Osteocyte (in vitro differentiated cells): ENCODE data around the gene GOLPH3. TPM values are rescaled to one million over a fixed set of nuclear protein-coding genes. Genes with fewer than 3 reads are reported as not detected.

Experiments
- DNase-seq: peaks from one replicate; pipeline ENCODE4 v3.0.0; 2021; ENCODE audit warnings: mixed read lengths; ENCODE audit not compliant: unreplicated experiment; ENCODE audit errors: extremely low spot score
- H3K27ac Mint-ChIP-seq: one replicate; pipeline ENCODE4 v1.8.0; 2021; ENCODE audit warnings: mild to moderate bottlenecking, mixed read lengths; ENCODE audit not compliant: unreplicated experiment
- H3K27me3 Mint-ChIP-seq: one replicate; pipeline ENCODE4 v1.8.0; 2021; ENCODE audit warnings: mixed read lengths; ENCODE audit not compliant: unreplicated experiment
- H3K36me3 Mint-ChIP-seq: one replicate; pipeline ENCODE4 v1.8.0; 2021; ENCODE audit warnings: mixed read lengths; ENCODE audit not compliant: unreplicated experiment
- H3K4me1 Mint-ChIP-seq: one replicate; pipeline ENCODE4 v1.8.0; 2021; ENCODE audit warnings: mixed read lengths; ENCODE audit not compliant: unreplicated experiment
- H3K4me3 Mint-ChIP-seq: one replicate; pipeline ENCODE4 v1.8.0; 2021; ENCODE audit warnings: mild to moderate bottlenecking, moderate library complexity, mixed read lengths; ENCODE audit not compliant: unreplicated experiment
- H3K9me3 Mint-ChIP-seq: one replicate; pipeline ENCODE4 v1.8.0; 2021; ENCODE audit warnings: mixed read lengths; ENCODE audit not compliant: unreplicated experiment
- total RNA-seq: library from RNA; stranded (reverse); gene quantifications from 2 replicates; pipeline ENCODE4 v1.2.1, GENCODE V29; 2021
- TF ChIP-seq, protein P1 (sequence below): fragments of 200-600 bp; sonication (generic); IDR thresholded peaks from 2 replicates; pipeline ENCODE4 v1.5.0; 2021; ENCODE audit warnings: antibody characterized with exemption, mild to moderate bottlenecking, moderate library complexity

The GOLPH3 gene
- total RNA-seq, 1 donor from 2014 or later, result 91.2 TPM

DNA sequence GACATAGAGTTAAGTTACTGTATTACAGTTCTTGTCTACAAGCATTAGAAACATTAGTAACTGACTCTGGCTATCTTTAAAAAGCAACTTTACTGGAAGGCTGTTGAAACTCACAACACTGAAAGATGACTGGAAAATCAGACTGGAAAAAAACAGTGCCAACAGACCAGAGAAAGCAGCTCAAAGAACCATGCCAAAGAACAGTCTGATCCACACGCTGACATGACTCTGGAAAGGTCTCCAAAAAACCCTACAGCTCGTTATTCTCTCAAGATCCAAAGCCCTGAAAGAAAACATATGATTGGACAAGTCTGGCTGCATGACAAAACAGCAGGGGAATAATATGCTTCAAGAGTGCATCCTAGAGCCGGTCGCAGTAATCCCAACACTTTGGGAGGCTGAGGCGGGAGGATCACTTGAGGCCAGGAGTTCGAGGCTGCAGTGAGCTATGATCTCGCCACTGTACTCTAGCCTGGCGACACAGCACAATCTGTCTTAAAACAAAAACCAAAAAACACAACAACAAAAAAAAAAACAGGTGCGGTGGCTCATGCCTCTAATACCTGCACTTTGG lies 5.6 kb downstream of the GOLPH3 start:
- DNase-seq, result no peak
- no peaks in the 10 kb centered on the region for H3K9me3 Mint-ChIP-seq
- no peak overlapping the region for H3K4me3 Mint-ChIP-seq
- TF ChIP-seq, protein P1, sequence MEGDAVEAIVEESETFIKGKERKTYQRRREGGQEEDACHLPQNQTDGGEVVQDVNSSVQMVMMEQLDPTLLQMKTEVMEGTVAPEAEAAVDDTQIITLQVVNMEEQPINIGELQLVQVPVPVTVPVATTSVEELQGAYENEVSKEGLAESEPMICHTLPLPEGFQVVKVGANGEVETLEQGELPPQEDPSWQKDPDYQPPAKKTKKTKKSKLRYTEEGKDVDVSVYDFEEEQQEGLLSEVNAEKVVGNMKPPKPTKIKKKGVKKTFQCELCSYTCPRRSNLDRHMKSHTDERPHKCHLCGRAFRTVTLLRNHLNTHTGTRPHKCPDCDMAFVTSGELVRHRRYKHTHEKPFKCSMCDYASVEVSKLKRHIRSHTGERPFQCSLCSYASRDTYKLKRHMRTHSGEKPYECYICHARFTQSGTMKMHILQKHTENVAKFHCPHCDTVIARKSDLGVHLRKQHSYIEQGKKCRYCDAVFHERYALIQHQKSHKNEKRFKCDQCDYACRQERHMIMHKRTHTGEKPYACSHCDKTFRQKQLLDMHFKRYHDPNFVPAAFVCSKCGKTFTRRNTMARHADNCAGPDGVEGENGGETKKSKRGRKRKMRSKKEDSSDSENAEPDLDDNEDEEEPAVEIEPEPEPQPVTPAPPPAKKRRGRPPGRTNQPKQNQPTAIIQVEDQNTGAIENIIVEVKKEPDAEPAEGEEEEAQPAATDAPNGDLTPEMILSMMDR, result no peak
- peaks cover 31% of the 10 kb centered on the region for H3K36me3 Mint-ChIP-seq
- no peaks in the 10 kb centered on the region for H3K27me3 Mint-ChIP-seq
- H3K27ac Mint-ChIP-seq, result no peak overlapping the region
- peaks cover 54% of the 10 kb centered on the region for H3K4me1 Mint-ChIP-seq

DNA sequence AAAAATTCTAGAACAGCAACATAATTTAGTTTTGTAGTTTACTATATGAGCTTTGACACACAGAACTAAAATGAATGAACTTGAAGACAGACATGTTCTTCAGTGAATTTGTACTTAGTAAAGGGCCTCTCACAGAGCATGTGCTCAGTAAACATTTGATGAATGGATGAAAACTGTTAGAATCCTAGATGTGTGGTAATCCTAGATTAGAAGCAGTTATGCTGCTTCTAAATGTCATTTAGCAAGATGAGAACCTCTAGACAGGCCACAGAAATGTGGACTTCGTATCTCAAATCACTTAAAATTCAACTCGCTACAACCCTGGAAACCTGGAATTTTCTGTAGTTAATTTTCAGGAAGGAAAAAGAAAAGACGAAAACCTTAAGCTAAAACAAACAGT lies 8.5 kb downstream of the GOLPH3 start:
- TF ChIP-seq, protein P1, result no peak
- DNase-seq, result no peak
- Mint-ChIP-seq H3K4me1 (peaks cover 35% of the 10 kb centered on the region), H3K9me3 (no peaks in the 10 kb centered on the region), H3K27me3 (no peaks in the 10 kb centered on the region), H3K4me3 (no peak overlapping the region), H3K36me3 (peaks cover 29% of the 10 kb centered on the region), H3K27ac (peak overlapping the region; percentile 14)

DNA sequence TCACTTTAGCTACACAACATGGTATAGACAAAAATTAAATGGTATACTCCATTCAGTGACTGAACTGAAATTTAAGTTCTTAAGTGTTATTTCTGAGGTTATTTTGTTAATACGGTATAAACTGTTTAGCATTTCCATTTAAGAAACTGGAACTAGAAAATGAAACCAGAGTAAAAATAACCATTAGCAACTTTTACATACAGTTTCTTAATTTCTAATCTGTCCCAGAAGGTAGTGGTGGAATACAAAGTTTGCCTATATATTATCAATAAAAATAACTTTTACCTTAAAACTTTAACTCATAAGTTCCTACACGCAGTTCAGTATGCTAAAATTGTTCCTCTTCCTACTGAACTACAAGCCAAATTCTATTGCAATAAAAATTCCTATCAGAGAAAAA lies 10.3 kb downstream of the GOLPH3 start:
- TF ChIP-seq, protein P1, result no peak
- Mint-ChIP-seq H3K27me3 (no peaks in the 10 kb centered on the region), H3K27ac (peak overlapping the region; percentile 56), H3K4me3 (no peak overlapping the region), H3K36me3 (peaks cover 16% of the 10 kb centered on the region), H3K9me3 (no peaks in the 10 kb centered on the region), H3K4me1 (peaks cover 19% of the 10 kb centered on the region)
- DNase-seq, result no peak

DNA sequence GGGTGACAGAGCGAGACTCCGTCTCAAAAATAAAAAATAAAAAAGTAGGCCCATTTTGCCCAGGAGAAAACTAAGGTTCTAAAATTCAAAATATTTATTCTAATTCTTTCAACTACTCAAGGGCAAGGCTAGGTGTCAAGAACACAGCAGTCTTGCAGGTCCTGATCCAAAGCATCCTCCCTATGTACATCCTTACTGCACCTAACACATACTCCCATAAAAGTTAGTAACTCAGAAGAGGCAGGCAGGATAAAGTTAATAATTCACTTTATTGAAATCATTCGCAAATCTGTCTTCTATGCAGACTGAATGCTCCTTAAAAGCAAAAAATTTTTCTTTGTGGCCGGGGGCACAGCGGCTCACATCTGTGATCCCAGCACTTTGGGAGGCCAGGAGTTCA lies 11.1 kb downstream of the GOLPH3 start:
- no peak for DNase-seq
- Mint-ChIP-seq H3K4me1 (peaks cover 12% of the 10 kb centered on the region), H3K4me3 (no peak overlapping the region), H3K36me3 (peaks cover 9% of the 10 kb centered on the region), H3K9me3 (no peaks in the 10 kb centered on the region), H3K27ac (no peak overlapping the region), H3K27me3 (no peaks in the 10 kb centered on the region)
- TF ChIP-seq, protein P1, result no peak

DNA sequence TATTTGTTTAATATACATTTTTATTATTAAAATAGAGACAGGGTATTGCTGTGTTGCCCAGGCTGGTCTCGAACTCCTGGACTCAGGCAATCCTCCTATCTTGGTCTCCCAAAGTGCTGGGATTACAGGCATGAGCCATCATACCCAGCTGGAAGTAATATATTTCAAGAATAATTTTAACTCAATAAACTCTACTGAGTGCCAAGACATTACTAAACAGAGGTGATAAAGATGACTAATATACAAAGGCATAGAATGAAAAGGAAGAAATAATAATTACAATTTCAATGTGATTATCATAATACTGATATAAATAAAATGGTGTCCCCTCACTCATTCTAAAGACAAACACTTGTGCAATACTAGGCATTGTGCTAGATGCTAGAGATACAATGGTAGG lies 13.9 kb downstream of the GOLPH3 start:
- no peak for DNase-seq
- Mint-ChIP-seq H3K4me3 (no peak overlapping the region), H3K27ac (no peak overlapping the region), H3K27me3 (no peaks in the 10 kb centered on the region), H3K9me3 (no peaks in the 10 kb centered on the region), H3K36me3 (peaks cover 6% of the 10 kb centered on the region), H3K4me1 (peaks cover 12% of the 10 kb centered on the region)
- TF ChIP-seq, protein P1, result no peak
